Vagina (tissue), 2 donors: Measurements from ENCODE around the gene PHLDB2.

ENCODE experiments used
- POLR2A ChIP-seq, 2 donors: fragments of 450-650 bp; IDR thresholded peaks; one replicate each; pipeline ENCODE4 v1.6.1; 2017; ENCODE audit warnings: antibody characterized with exemption in 2 of 2, mild to moderate bottlenecking in 2 of 2, moderate library complexity in 2 of 2
- TF ChIP-seq, protein P1 (sequence below), 3 experiments: fragments of 450-650 bp in 2 of 3; fragments of 200-600 bp in 1 of 3; sonication (generic) in 1 of 3; IDR thresholded peaks; one replicate each; pipeline ENCODE4 v1.5.1; 2017 to 2019; ENCODE audit warnings: antibody characterized with exemption in 3 of 3, mild to moderate bottlenecking in 2 of 3, moderate library complexity in 2 of 3

DNA sequence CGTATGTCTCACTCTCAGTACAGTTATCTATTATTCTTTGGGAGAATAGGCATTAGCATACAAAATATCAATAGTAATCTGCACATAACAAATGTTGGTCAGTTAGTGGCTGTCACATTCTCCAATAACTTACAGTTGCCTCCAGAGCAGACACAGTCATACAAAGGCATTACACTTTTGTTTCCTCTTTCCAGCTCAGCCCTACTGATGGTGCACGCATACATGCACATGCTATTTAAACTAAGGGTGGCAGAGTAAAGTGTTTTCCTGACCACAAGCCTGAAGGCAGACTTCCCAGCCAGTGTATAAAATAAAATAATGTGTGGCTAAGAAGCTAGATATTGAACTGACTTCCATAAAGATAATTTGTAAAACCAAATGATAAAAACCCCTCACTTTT is 47.6 kb downstream of the PHLDB2 start:
- TF ChIP-seq, protein P1, sequence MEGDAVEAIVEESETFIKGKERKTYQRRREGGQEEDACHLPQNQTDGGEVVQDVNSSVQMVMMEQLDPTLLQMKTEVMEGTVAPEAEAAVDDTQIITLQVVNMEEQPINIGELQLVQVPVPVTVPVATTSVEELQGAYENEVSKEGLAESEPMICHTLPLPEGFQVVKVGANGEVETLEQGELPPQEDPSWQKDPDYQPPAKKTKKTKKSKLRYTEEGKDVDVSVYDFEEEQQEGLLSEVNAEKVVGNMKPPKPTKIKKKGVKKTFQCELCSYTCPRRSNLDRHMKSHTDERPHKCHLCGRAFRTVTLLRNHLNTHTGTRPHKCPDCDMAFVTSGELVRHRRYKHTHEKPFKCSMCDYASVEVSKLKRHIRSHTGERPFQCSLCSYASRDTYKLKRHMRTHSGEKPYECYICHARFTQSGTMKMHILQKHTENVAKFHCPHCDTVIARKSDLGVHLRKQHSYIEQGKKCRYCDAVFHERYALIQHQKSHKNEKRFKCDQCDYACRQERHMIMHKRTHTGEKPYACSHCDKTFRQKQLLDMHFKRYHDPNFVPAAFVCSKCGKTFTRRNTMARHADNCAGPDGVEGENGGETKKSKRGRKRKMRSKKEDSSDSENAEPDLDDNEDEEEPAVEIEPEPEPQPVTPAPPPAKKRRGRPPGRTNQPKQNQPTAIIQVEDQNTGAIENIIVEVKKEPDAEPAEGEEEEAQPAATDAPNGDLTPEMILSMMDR (IDR thresholded peaks at IDR 0.05) = no peak
- no peak for TF ChIP-seq POLR2A (IDR thresholded peaks at IDR 0.05)
